ENCODE measurements around the gene FHL2.

GRCh38 chr2:105380432-105381100 is 18.3 kb downstream of the FHL2 start:
- no peak for TF ChIP-seq CTCF (conservative IDR thresholded peaks at IDR 0.05; ENCODE audit: low read length)
- TF ChIP-seq EZH2phosphoT487 (IDR thresholded peaks at IDR 0.05; ENCODE audit: borderline replicate concordance): no peak
